ENCODE data around the gene SLC35A2. TPM values are rescaled to one million over a fixed set of nuclear protein-coding genes. Genes with fewer than 3 reads are reported as not detected.
A peak's percentile ranks its signal among the peaks of the same experiment; 100 is the strongest.

The SLC35A2 gene
- total RNA-seq, 6 experiments from 2014 or later: 15.0 to 19.5 (median 17.3) TPM

DNA sequence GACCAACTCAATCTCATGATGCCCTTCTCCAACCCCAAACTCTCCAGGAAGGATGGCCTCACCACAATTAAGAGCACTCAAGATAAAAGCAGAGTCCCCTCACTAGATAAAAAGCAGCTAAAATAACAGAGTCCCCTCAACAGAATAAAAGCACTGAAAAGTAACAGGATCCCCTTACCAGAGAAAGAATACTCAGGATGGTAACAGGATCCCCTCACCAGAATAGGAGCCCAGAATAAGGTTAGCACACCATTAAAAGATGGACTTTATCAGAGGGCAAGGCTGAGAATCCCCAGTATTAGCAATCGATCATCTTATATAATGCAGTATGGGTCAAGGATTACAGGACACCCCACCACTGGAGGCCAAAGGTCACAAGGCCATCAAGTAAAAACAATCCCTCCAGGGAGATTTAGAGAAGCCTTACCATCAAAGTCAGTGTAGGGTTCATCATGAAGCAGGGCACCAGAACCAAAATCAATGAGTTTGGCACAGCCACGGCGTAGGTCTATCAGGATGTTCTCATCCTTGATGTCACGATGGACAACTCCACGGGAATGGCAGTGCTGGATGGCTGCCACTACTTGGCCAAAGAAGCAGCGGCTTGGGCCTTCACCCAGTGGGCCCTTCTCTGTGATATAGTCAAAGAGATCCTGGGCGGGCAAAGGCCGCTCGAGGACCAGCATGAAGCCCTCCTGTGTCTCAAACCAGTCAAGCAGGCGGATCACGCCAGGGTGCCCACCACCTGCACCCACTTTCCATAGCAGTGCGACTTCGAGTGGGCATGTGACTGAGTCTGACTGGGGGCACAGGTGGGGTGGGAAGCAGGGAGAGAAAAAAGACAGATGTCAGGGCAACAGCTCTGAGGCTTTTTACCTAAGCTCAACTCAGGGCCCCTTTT, 3.4 kb upstream of the SLC35A2 start:
- intact Hi-C loops (cut with DNase I): no loop called here
- WGBS (ENCODE audit: insufficient coverage, low coverage, low lambda C conversion rate, missing lambda C conversion rate): 71% methylated on average over 8 of the region's 13 CpGs
- no peak for ATAC-seq

DNA sequence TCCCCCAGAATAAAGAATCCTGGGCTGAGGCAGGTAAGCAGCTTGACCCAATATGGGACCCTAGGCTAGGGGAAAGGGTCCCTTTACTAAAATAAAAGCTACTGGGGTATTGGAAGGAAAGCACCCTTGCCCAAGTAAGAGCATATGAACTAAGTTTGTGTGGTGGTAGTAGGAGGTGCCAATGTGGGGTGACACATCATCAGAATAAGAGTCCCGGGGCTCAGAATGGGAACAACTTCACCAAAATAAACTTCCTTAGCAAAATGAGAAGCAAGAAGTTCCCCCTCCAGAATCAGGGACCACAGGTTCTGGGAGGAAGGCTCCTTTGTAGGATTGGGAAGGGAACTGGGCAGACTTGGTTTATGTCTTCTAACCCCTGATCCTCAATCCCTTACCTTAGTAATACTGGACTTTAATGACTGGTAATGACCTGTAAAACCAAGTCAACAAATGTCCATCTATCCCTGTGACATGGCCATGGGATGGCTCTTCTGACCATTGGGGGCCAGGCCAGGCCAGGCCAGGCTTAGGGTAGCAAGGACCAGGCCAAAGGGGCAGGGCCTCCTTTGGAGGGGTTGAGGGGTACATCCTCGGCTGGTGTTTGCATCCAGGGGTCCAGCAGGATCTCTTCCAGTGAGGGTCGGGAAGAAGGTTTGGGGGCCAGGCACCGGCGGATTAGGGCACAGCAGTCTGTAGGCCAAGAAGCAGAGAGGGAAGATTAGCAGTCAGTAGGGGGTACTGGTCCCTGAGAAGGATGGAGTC, 2.3 kb upstream of the SLC35A2 start:
- no peaks in the 10 kb centered on the region for H3K9me3 ChIP-seq
- 100% methylated on average over 1 of the region's 5 CpGs for WGBS (ENCODE audit: insufficient coverage, low coverage, low lambda C conversion rate, missing lambda C conversion rate)
- no peak for ATAC-seq
- intact Hi-C loops (cut with DNase I): no loop called here
- H3K4me3 ChIP-seq: no peak overlapping the region
- TF ChIP-seq POLR2A (IDR thresholded peaks at IDR 0.05): no peak
- TF ChIP-seq, protein P1, sequence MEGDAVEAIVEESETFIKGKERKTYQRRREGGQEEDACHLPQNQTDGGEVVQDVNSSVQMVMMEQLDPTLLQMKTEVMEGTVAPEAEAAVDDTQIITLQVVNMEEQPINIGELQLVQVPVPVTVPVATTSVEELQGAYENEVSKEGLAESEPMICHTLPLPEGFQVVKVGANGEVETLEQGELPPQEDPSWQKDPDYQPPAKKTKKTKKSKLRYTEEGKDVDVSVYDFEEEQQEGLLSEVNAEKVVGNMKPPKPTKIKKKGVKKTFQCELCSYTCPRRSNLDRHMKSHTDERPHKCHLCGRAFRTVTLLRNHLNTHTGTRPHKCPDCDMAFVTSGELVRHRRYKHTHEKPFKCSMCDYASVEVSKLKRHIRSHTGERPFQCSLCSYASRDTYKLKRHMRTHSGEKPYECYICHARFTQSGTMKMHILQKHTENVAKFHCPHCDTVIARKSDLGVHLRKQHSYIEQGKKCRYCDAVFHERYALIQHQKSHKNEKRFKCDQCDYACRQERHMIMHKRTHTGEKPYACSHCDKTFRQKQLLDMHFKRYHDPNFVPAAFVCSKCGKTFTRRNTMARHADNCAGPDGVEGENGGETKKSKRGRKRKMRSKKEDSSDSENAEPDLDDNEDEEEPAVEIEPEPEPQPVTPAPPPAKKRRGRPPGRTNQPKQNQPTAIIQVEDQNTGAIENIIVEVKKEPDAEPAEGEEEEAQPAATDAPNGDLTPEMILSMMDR (IDR thresholded peaks at IDR 0.05): no peak
- H3K27ac ChIP-seq: no peak overlapping the region
- no peaks in the 10 kb centered on the region for H3K27me3 ChIP-seq
- H3K36me3 ChIP-seq: peaks cover 0 to 3% (median 0%) of the 10 kb centered on the region in 4 donors
- H3K4me1 ChIP-seq: peaks cover 0 to 5% (median 0%) of the 10 kb centered on the region in 4 donors
- no peak for DNase-seq

More for the DNA sequence above, 3.4 kb upstream of the SLC35A2 start:
- no peak overlapping the region for H3K4me3 ChIP-seq
- H3K27ac ChIP-seq: no peak overlapping the region
- no peak for TF ChIP-seq POLR2A (IDR thresholded peaks at IDR 0.05)
- TF ChIP-seq, protein P1 (IDR thresholded peaks at IDR 0.05): no peak
- H3K9me3 ChIP-seq: no peaks in the 10 kb centered on the region
- no peak for DNase-seq
- H3K36me3 ChIP-seq: peaks cover 0 to 3% (median 0%) of the 10 kb centered on the region in 4 donors
- no peaks in the 10 kb centered on the region for H3K27me3 ChIP-seq
- H3K4me1 ChIP-seq: no peaks in the 10 kb centered on the region

DNA sequence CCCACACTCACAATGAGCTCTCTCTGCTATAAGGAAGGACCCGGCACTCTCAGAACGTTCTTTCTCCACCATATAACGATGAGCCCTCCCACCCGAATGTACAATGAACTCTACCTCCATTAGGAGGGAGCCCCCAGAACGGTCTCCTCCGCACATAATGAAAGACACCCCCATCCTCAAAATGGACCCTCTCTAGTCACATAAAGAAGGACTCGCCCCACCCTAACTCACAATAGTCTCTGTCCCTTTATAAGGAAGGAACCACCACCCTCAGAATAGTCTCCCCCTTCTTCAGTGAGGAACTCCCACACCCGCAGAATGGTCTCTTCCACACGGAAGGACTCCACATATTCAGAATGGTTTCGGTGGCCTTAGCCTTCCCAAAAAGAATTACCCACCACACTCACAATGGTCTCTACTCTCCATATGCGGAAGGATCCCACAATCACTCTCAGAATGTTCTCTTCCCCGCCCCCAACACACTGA, 477 bp downstream of the SLC35A2 start:
- Histone ChIP-seq H3K36me3 (peaks cover 0 to 3% (median 0%) of the 10 kb centered on the region in 4 donors), H3K27ac (peak overlapping the region in 2 of 3 donors; percentile 66 to 72), H3K9me3 (no peaks in the 10 kb centered on the region), H3K4me1 (peaks cover 0 to 5% (median 0%) of the 10 kb centered on the region in 4 donors), H3K4me3 (peak overlapping the region; percentile 59 to 72 (median 72)), H3K27me3 (no peaks in the 10 kb centered on the region)
- TF ChIP-seq, protein P1 (IDR thresholded peaks at IDR 0.05): no peak
- no peak for TF ChIP-seq POLR2A (IDR thresholded peaks at IDR 0.05)
- intact Hi-C loops (cut with DNase I): no loop called here
- DNase-seq (no peak), ATAC-seq (no peak)
- 14% methylated on average over 11 of the region's 12 CpGs for WGBS (ENCODE audit: insufficient coverage, low coverage, low lambda C conversion rate, missing lambda C conversion rate)

- intact Hi-C loops (cut with DNase I): loop anchor here in 1 of 2 donors (10.0 kb wide), 1 partner anchor 45 kb away; the partner anchor contains the start of gene OTUD5
- WGBS (ENCODE audit: insufficient coverage, low coverage, low lambda C conversion rate, missing lambda C conversion rate): 95% methylated on average over 5 of the region's 17 CpGs
- H3K9me3 ChIP-seq: no peaks in the 10 kb centered on the region
These were observed 1.6 kb downstream of the SLC35A2 start for GRCh38 chrX:48909703-48910294.

More at GRCh38 chrX:48909703-48910294, 1.6 kb downstream of the SLC35A2 start:
- Histone ChIP-seq H3K4me3 (no peak overlapping the region), H3K27ac (no peak overlapping the region), H3K36me3 (peaks cover 0 to 3% (median 0%) of the 10 kb centered on the region in 4 donors), H3K27me3 (no peaks in the 10 kb centered on the region), H3K4me1 (peaks cover 0 to 5% (median 0%) of the 10 kb centered on the region in 4 donors)
- DNase-seq: no peak
- TF ChIP-seq, protein P1 (IDR thresholded peaks at IDR 0.05): no peak
- TF ChIP-seq POLR2A (IDR thresholded peaks at IDR 0.05): no peak
- no peak for ATAC-seq

Data from right lobe of liver (tissue), 6 donors.